SK-N-SH (cell line): ENCODE data around the gene GSK3A. TPM values are rescaled to one million over a fixed set of nuclear protein-coding genes. Genes with fewer than 3 reads are reported as not detected.

Experiments
- CTCF ChIA-PET: fragments of 300-600, 350-600 bp; formaldehyde crosslinking; extraction: SDS; loops from one replicate; lab custom pipeline; 2021; lab: Yijun Ruan, JAX
- POLR2A ChIA-PET: fragments of 350-600 bp; sonication (Branson Sonifier 250); formaldehyde crosslinking; extraction: SDS; loops from one replicate; lab custom pipeline; 2020; ENCODE audit warnings: antibody characterized with exemption, inconsistent platforms; lab: Yijun Ruan, JAX
- DNase-seq: peaks from one replicate; pipeline ENCODE4 v3.0.0; 2012
- H2AFZ ChIP-seq: fragments of 200-600 bp; sonication (generic); 2 replicates; pipeline ENCODE4 v1.8.1; 2016; ENCODE audit warnings: antibody characterized with exemption, mild to moderate bottlenecking, low read depth
- H3F3A ChIP-seq: fragments of 200-600 bp; sonication (generic); replicated peaks from 2 replicates; pipeline ENCODE3; 2016; ENCODE audit warnings: antibody characterized with exemption, mild to moderate bottlenecking; ENCODE audit not compliant: insufficient read depth
- H3K27ac ChIP-seq, 2 experiments: fragments of 200-500 bp in 1 of 2; fragments of 200-600 bp in 1 of 2; sonication (Bioruptor generic) in 1 of 2; sonication (generic), shearing (Covaris generic) in 1 of 2; 2 replicates each; pipeline versions ENCODE4 v1.5.1 to v1.6.1; 2014 to 2016; ENCODE audit warnings: low read depth in 2 of 2, inconsistent platforms in 1 of 2, low read length in 1 of 2, mild to moderate bottlenecking in 1 of 2, mixed read lengths in 1 of 2
- H3K27me3 ChIP-seq: fragments of 200-600 bp; sonication (generic), shearing (Covaris generic); 2 replicates; pipeline ENCODE4 v1.6.1; 2016; ENCODE audit warnings: mixed run types; ENCODE audit not compliant: insufficient read depth
- H3K36me3 ChIP-seq, 2 experiments: fragments of 200-500 bp in 1 of 2; fragments of 200-600 bp in 1 of 2; sonication (Bioruptor generic) in 1 of 2; sonication (generic) in 1 of 2; replicated peaks in 1 of 2; 2 replicates each; pipeline versions ENCODE3 to v1.5.1; 2014 to 2016; ENCODE audit warnings: low read length in 1 of 2, mild to moderate bottlenecking in 1 of 2; ENCODE audit not compliant: insufficient read depth in 2 of 2, control insufficient read depth in 1 of 2
- H3K4me1 ChIP-seq, 2 experiments: fragments of 200-500 bp in 1 of 2; fragments of 200-600 bp in 1 of 2; sonication (Bioruptor generic) in 1 of 2; sonication (generic), shearing (Covaris generic) in 1 of 2; 2 replicates each; pipeline versions ENCODE4 v1.5.1 to v1.6.1; 2014 to 2016; ENCODE audit warnings: low read depth in 1 of 2, low read length in 1 of 2, mixed run types in 1 of 2; ENCODE audit not compliant: insufficient read depth in 2 of 2, control insufficient read depth in 1 of 2
- H3K4me2 ChIP-seq: fragments of 200-600 bp; sonication (generic), shearing (Covaris generic); 2 replicates; pipeline ENCODE4 v1.6.1; 2017; ENCODE audit warnings: mixed run types
- H3K4me3 ChIP-seq, 2 experiments: fragments of 200-500 bp in 1 of 2; fragments of 200-600 bp in 1 of 2; sonication (Bioruptor generic) in 1 of 2; sonication (generic), shearing (Covaris generic) in 1 of 2; 2 replicates each; pipeline versions ENCODE4 v1.5.1 to v1.8.1; 2014 to 2016; ENCODE audit warnings: low read depth in 2 of 2, inconsistent platforms in 1 of 2, low read length in 1 of 2, mild to moderate bottlenecking in 1 of 2, mixed read lengths in 1 of 2, moderate library complexity in 1 of 2
- H3K79me2 ChIP-seq: fragments of 200-600 bp; sonication (generic); 2 replicates; pipeline ENCODE4 v1.8.1; 2017; ENCODE audit warnings: mild to moderate bottlenecking; ENCODE audit not compliant: insufficient read depth
- H3K9ac ChIP-seq: fragments of 200-600 bp; sonication (generic); 2 replicates; pipeline ENCODE4 v1.6.1; 2017; ENCODE audit warnings: mixed run types
- H3K9me2 ChIP-seq: fragments of 200-600 bp; sonication (generic); 2 replicates; pipeline ENCODE4 v1.6.1; 2017; ENCODE audit warnings: mixed run types
- H3K9me3 ChIP-seq: fragments of 200-600 bp; sonication (generic); 2 replicates; pipeline ENCODE4 v1.6.1; 2017; ENCODE audit warnings: mixed run types, mild to moderate bottlenecking, moderate library complexity
- H4K20me1 ChIP-seq: fragments of 200-600 bp; sonication (generic); 2 replicates; pipeline ENCODE4 v1.6.1; 2017; ENCODE audit warnings: mild to moderate bottlenecking, mixed run types; ENCODE audit not compliant: insufficient read depth
- CHD2 ChIP-seq: fragments of 150-350 bp; IDR thresholded peaks from 2 replicates; pipeline ENCODE4 v1.6.1; 2018; ENCODE audit warnings: low read length; ENCODE audit not compliant: partially characterized antibody
- CTCF ChIP-seq: fragments of 200-600 bp; sonication (generic); IDR thresholded peaks from 2 replicates; pipeline ENCODE4 v1.6.1; 2017; ENCODE audit warnings: antibody characterized with exemption, mild to moderate bottlenecking, moderate library complexity
- ELF1 ChIP-seq: IDR thresholded peaks from 2 replicates; pipeline ENCODE4 v1.4.0; 2012
- EZH2phosphoT487 ChIP-seq: fragments of 200-600 bp; sonication (generic); IDR thresholded peaks from 2 replicates; pipeline ENCODE4 v1.6.1; 2017; ENCODE audit warnings: low read depth, mixed run types, mild to moderate bottlenecking, antibody characterized with exemption, moderate library complexity, borderline replicate concordance
- FOXJ3 ChIP-seq: sonication (generic); formaldehyde crosslinking; IDR thresholded peaks from 2 replicates; pipeline ENCODE4 v1.5.1; 2020; ENCODE audit warnings: mild to moderate bottlenecking, missing genetic modification reagents
- FOXM1 ChIP-seq: IDR thresholded peaks from 2 replicates; pipeline ENCODE4 v1.4.0; 2012; ENCODE audit warnings: low read depth, mild to moderate bottlenecking
- GABPA ChIP-seq: IDR thresholded peaks from 2 replicates; pipeline ENCODE4 v1.4.0; 2012; ENCODE audit warnings: low read depth, mild to moderate bottlenecking
- JUND ChIP-seq: IDR thresholded peaks from 2 replicates; pipeline ENCODE4 v1.4.0; 2012
- MAX ChIP-seq: IDR thresholded peaks from 2 replicates; pipeline ENCODE4 v1.4.0; 2012; ENCODE audit warnings: low read depth
- MEF2A ChIP-seq: IDR thresholded peaks from 2 replicates; pipeline ENCODE4 v1.4.0; 2012; ENCODE audit warnings: low read depth, borderline replicate concordance
- MXI1 ChIP-seq: IDR thresholded peaks from 2 replicates; pipeline ENCODE4 v1.6.1; 2012; ENCODE audit warnings: mild to moderate bottlenecking, low read depth, low read length, improper control_type of control experiment
- NFIC ChIP-seq: IDR thresholded peaks from 2 replicates; pipeline ENCODE4 v1.4.0; 2012; ENCODE audit warnings: borderline replicate concordance
- NRF1 ChIP-seq: IDR thresholded peaks from 2 replicates; pipeline ENCODE4 v1.6.1; 2012; ENCODE audit warnings: low read depth, mild to moderate bottlenecking, low read length
- POLR2AphosphoS5 ChIP-seq: IDR thresholded peaks from 2 replicates; pipeline ENCODE4 v1.6.1; 2012; ENCODE audit warnings: low read depth, low read length
- RAD21 ChIP-seq: IDR thresholded peaks from 2 replicates; pipeline ENCODE4 v1.6.1; 2012; ENCODE audit warnings: mild to moderate bottlenecking, low read length
- RCOR1 ChIP-seq: fragments of 150-350 bp; IDR thresholded peaks from 2 replicates; pipeline ENCODE4 v1.6.1; 2017; ENCODE audit warnings: antibody characterized with exemption, low read length
- RFX5 ChIP-seq: IDR thresholded peaks from 2 replicates; pipeline ENCODE4 v1.6.1; 2012; ENCODE audit warnings: mild to moderate bottlenecking, improper control_type of control experiment, low read length
- RXRA ChIP-seq: IDR thresholded peaks from 2 replicates; pipeline ENCODE4 v1.4.0; 2012; ENCODE audit warnings: low read depth, mild to moderate bottlenecking, borderline replicate concordance
- SMC3 ChIP-seq: IDR thresholded peaks from 2 replicates; pipeline ENCODE4 v1.6.1; 2012; ENCODE audit warnings: low read depth, low read length, improper control_type of control experiment
- TAF1 ChIP-seq: IDR thresholded peaks from 2 replicates; pipeline ENCODE4 v1.6.1; 2012; ENCODE audit warnings: low read depth, mild to moderate bottlenecking, low read length, moderate library complexity, borderline replicate concordance
- TEAD4 ChIP-seq: IDR thresholded peaks from 2 replicates; pipeline ENCODE4 v1.4.0; 2012; ENCODE audit warnings: mild to moderate bottlenecking, borderline replicate concordance; ENCODE audit not compliant: insufficient read depth
- YY1 ChIP-seq: IDR thresholded peaks from 2 replicates; pipeline ENCODE4 v1.4.0; 2012; ENCODE audit warnings: low read depth, mild to moderate bottlenecking
- ZBTB33 ChIP-seq: IDR thresholded peaks from 2 replicates; pipeline ENCODE4 v1.4.0; 2012; ENCODE audit warnings: low read depth, borderline replicate concordance
- WGBS: methylation state at CpG from one replicate; pipeline ENCODE4 v1.1.6; 2017; ENCODE audit warnings: low lambda C conversion rate; 5-methylcytosine and 5-hydroxymethylcytosine counted together
- polyA plus RNA-seq, 3 experiments: library from polyadenylated mRNA; depleted of rRNA; stranded (reverse); fragments of >200 nt; gene quantifications; 2 replicates each; pipeline ENCODE4 v1.2.3, GENCODE V29; 2012
- TF ChIP-seq, protein P1 (sequence below): fragments of 150-350 bp; IDR thresholded peaks from 2 replicates; pipeline ENCODE4 v1.6.1; 2017; ENCODE audit warnings: antibody characterized with exemption, low read length, low read depth, borderline replicate concordance
- TF ChIP-seq, protein P2 (sequence below): IDR thresholded peaks from 2 replicates; pipeline ENCODE4; 2012

GSK3A gene
- polyA plus RNA-seq, 1 of the 3 experiments (the other 2 are of a cell fraction): 42.1 TPM

- H3K27ac ChIP-seq: no peak overlapping the region
- H3K4me1 ChIP-seq: no peaks in the 10 kb centered on the region
- H3K9me2 ChIP-seq: no peaks in the 10 kb centered on the region
- TF ChIP-seq ELF1 (no peak), SMC3 (no peak), POLR2AphosphoS5 (no peak), MXI1 (no peak), CHD2 (no peak), TAF1 (no peak), RCOR1 (no peak), FOXM1 (no peak), RFX5 (no peak), EZH2phosphoT487 (no peak), CTCF (no peak), RXRA (no peak)
- no peaks in the 10 kb centered on the region for H3F3A ChIP-seq
- no peak for DNase-seq
- CTCF ChIA-PET: interaction anchor here (1.8 to 10.7 kb wide), 3 partner anchors 54 to 88 kb away, joined by 4 to 177 read pairs (median 116); partner anchors contain the start of gene POU2F2
- no peak overlapping the region for H2AFZ ChIP-seq
- no peaks in the 10 kb centered on the region for H4K20me1 ChIP-seq
- WGBS: 71% methylated on average over 1 of the region's 1 CpG
- H3K27me3 ChIP-seq: no peaks in the 10 kb centered on the region
- POLR2A ChIA-PET: no interaction called here
- no peak overlapping the region for H3K4me3 ChIP-seq
- no peaks in the 10 kb centered on the region for H3K79me2 ChIP-seq
- H3K9ac ChIP-seq: no peak overlapping the region
- H3K36me3 ChIP-seq: no peaks in the 10 kb centered on the region
- H3K9me3 ChIP-seq: no peaks in the 10 kb centered on the region
- H3K4me2 ChIP-seq: no peak overlapping the region
These were observed 53.7 kb downstream of the GSK3A start for GRCh38 chr19:42188665-42189064.

GRCh38 chr19:42185277-42185676 lies 57.1 kb downstream of the GSK3A start:
- Histone ChIP-seq H3F3A (no peaks in the 10 kb centered on the region), H3K9me2 (no peaks in the 10 kb centered on the region), H3K9ac (no peak overlapping the region), H3K27ac (no peak overlapping the region), H3K36me3 (no peaks in the 10 kb centered on the region), H3K79me2 (no peaks in the 10 kb centered on the region), H2AFZ (no peak overlapping the region; the same call in 1 of the 2 replicates), H3K27me3 (0 out of 2 replicates have a peak, but pooled peaks cover 4% of the 10 kb centered on the region), H4K20me1 (no peaks in the 10 kb centered on the region), H3K4me2 (no peak overlapping the region), H3K4me1 (no peaks in the 10 kb centered on the region), H3K9me3 (no peaks in the 10 kb centered on the region), H3K4me3 (no peak overlapping the region)
- CTCF ChIA-PET: interaction anchor here (0.7 to 10.7 kb wide), 20 partner anchors 10 to 133 kb away, joined by 3 to 177 read pairs (median 5); partner anchors contain the start of gene POU2F2
- DNase-seq: no peak
- POLR2A ChIA-PET: no interaction called here
- TF ChIP-seq EZH2phosphoT487: no peak
- TF ChIP-seq MAX: no peak
- TF ChIP-seq JUND: no peak
- no peak for TF ChIP-seq TAF1
- no peak for TF ChIP-seq NRF1
- TF ChIP-seq FOXJ3: no peak
- TF ChIP-seq NFIC: no peak
- no peak for TF ChIP-seq SMC3
- no peak for TF ChIP-seq RXRA
- TF ChIP-seq GABPA: no peak
- TF ChIP-seq RAD21: no peak
- no peak for TF ChIP-seq YY1
- no peak for TF ChIP-seq POLR2AphosphoS5
- TF ChIP-seq, protein P1, sequence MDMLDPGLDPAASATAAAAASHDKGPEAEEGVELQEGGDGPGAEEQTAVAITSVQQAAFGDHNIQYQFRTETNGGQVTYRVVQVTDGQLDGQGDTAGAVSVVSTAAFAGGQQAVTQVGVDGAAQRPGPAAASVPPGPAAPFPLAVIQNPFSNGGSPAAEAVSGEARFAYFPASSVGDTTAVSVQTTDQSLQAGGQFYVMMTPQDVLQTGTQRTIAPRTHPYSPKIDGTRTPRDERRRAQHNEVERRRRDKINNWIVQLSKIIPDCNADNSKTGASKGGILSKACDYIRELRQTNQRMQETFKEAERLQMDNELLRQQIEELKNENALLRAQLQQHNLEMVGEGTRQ: no peak
- TF ChIP-seq ZBTB33: no peak
- TF ChIP-seq, protein P2, sequence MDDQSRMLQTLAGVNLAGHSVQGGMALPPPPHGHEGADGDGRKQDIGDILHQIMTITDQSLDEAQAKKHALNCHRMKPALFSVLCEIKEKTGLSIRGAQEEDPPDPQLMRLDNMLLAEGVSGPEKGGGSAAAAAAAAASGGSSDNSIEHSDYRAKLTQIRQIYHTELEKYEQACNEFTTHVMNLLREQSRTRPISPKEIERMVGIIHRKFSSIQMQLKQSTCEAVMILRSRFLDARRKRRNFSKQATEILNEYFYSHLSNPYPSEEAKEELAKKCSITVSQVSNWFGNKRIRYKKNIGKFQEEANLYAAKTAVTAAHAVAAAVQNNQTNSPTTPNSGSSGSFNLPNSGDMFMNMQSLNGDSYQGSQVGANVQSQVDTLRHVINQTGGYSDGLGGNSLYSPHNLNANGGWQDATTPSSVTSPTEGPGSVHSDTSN: no peak
- no peak for TF ChIP-seq TEAD4
- TF ChIP-seq MEF2A: no peak
